Stimulated activated CD4-positive, alpha-beta T cell treated with anti-CD3 and anti-CD28 coated beads, Interleukin-2, amount 100 ng/mL, for 4 hours (primary cell): Measurements from ENCODE around the gene C17orf67.
A peak's percentile ranks its signal among the peaks of the same experiment; 100 is the strongest.

Experiments
- DNase-seq: peaks from one replicate; pipeline ENCODE4 v3.0.0-alpha.2; 2020; ENCODE audit warnings: low read depth

C17orf67 gene

GRCh38 chr17:56808503-56808902 lies 25.2 kb downstream of the C17orf67 start:
- no peak for DNase-seq

GRCh38 chr17:56807723-56808122 lies 26.0 kb downstream of the C17orf67 start:
- DNase-seq = no peak

DNA sequence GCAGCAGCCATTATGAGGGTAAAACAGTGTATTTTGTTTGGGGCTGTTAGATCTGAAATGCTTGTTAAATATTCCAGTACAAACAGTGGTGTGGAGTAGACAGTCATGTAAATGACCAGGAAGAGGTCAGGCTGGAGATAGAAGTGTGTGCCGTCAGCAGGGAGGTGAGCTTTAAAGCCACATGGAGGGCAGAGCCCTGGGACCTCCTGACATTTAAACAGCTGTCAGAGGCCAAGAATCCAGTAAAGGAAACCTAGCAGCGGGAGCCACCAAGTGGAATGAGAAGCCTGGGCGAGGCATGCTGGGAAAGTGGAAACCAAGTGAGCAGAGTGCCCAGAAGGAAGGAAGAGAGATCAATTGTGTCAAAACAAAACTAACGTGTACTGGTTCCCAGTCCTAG lies 26.8 kb downstream of the C17orf67 start:
- no peak for DNase-seq

GRCh38 chr17:56804454-56804853 lies 29.3 kb downstream of the C17orf67 start:
- DNase-seq = no peak

- DNase-seq = no peak
These were observed 30.6 kb downstream of the C17orf67 start for GRCh38 chr17:56803071-56803470.

DNA sequence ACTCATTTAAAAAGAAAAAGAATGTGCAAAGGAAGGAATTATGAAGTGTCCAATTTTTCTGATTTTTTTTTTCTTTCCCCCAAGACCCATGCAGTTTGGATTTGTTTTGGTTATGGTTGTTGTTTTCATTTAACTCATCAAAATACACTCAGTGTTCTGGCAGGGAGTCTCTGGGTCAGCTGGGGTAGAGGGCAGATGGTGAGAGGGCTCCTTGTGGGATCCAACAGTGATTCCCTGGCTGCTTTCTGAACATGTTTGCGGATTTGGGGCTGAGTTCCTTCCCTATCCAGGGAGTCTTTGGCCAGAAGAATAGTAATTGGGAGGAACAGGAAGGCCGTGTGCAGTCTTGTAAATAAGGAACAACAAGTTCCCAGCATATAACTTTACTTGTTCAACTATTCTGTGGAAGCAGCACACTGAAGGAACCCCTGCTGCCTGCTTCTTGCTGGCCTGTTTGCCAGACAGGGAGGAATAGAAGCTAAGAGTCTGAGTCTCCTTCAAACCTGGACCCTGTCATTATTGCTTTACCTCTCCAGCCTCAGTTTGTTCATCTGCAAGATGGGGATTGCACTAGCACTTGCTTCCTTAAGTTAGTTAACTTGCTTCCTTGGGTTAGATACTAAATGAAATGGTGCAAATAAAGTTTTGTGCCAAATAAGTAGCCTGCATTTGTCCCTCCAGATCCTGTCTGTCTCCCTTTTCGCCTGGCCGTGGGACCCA lies 32.1 kb downstream of the C17orf67 start:
- DNase-seq = no peak

GRCh38 chr17:56798916-56799315 lies 34.8 kb downstream of the C17orf67 start:
- no peak for DNase-seq

DNA sequence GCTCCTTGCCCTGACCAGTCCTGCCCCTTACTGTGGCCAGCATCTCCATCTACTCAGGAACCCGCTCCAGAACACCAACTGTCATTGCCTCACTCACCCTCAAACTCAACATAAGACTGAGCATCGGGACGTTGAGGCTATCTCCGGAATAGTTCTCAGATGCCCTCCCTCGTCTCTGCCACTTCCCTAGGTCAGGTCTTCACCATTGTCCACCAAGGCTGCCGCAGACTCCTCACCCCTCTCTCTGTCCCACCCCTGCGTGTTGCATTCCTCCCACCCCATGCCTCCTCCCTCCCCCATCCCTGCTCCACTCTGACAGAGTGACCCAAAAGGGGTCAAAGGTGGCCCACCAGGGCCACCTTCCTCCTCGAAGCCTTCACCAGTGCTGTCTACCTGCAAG lies 37.2 kb downstream of the C17orf67 start:
- DNase-seq = no peak

DNA sequence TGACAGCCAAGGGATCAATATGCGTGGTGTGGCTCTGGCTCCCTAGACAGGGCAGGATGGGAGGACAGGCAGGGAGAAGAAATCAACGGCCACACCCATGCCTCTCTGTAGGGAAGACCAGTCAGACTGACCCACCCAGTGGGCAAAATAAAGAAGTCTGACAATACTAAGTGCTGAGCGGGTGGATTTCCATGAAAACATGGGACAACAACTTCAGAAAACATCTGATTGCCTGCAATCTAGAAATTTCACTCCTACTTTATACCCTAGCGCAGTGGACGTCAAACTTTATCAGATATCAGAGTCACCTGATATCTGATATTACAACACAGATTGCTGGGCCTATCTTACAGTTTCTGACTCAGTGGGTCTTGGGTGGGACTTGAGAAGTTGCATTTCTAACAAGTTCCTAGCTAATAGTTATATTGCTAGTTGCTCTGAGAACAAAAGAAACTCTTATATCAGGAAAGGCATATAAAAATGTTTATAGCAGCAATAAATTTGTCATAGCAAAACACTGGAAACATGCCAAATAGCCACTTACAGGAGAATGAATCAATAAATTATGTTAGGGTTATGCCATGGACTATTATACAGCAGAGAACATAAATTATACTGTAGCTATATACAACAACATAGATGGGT lies 38.4 kb downstream of the C17orf67 start:
- no peak for DNase-seq

DNA sequence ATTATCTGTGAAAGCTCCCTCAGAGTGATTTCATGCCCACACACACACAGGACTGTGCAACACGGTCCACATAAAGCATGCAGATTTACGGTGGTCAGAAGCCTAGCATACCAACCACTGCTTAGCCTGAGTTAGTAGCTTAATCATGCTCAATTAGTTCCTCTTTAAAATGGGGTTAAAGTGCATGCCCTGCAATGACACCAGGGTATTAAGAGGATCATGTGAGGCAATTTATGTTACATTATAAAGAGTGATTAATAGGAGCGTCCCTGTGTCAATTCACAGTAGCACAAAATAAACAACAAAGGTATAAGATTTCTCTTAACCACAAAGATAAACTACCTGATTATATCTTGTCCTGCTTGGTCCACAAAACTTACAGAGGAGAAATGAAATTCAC lies 39.8 kb downstream of the C17orf67 start:
- DNase-seq = no peak

DNA sequence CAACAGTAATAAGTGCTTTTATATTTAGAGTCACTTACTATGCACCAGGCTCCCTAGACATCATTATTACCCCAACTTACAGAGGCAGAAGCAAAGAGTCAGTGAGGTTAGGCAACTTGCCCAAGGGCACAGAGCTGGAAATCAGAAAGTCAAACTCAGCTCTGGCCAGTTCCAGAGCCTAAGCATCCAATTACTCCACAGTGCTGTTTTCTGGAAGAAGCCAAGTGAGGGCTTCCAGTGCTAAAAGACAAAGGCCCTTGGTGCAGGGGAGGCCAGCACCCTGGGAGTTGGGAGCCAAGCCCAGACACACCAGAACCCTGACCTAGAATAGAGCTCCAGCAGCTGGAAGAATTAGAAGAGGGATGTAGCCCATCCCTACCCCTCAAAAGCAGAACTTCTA lies 40.2 kb downstream of the C17orf67 start:
- DNase-seq = no peak

DNA sequence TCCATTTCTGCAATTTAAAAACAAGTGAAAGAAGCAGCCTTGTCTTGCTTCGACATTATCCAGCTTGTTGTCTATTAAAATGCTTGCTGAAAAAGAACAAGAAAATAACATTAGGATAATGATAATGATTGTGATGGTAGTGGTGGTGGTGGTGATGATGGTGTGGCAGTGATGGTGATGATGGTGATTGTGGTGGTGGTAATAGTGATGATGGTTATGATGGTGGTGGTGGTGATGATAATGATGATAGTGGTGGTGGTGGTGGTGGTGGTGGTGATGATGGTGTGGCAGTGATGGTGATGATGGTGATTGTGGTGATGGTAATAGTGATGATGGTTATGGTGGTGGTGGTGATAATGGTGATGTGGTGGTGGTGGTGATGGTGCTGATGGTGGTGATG lies 41.5 kb downstream of the C17orf67 start:
- no peak for DNase-seq

DNA sequence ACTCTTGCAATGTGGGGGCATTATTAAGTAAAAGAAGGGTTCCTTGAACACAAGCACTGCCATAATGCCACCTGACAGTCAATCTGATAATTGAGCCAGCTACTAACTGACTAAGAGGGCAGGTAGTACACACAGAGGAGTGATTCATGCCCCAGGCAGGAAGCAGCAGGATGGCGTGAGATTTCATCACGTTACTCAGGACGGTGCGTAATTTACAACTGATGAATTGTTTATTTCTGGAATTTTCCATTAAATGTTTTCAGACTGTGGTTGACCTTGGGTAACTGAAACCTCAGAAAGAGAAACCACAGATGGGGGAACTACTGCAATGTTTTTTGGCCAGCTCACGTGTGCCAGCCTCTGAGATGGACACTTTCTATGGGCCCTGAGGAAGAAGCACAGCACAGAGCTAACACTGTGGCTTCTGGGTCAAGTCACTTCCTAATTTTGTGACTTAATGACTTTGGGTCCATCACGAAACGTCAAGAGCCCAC lies 46.7 kb downstream of the C17orf67 start:
- DNase-seq = peak; percentile 49

DNA sequence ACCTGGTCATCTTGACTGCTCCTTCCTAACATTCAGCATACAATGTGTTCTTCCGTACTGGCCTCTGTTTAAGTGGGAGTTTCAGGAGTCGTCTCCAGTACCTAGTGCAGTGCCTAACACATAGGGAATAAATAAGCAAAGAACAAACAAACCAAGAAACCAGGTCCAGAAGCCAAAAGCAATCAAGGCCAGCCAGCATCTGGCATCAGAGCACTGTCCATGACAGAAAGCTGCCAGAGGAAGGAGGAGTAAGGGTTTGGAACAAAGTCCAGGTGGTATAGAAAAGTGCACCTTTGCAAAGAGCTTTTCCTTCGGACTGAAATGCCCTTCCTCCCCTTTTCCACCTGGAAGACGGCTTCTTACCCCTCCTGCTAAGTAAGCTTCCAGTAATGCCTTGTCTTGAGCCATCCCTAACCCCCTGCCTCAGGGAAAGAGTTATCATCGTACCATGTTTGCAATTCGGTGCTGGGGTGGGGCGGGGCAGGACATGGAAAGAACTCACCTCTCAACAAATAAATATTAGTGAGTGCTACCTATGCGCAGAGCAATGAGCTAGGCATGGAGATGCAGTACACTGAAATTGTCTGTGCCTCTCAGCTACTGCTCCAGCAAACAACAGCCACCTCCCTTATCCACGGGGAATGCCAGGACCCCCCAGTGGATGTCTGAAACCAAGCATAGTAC lies 47.6 kb downstream of the C17orf67 start:
- DNase-seq = no peak

GRCh38 chr17:56785405-56785804 lies 48.3 kb downstream of the C17orf67 start:
- DNase-seq = no peak

DNA sequence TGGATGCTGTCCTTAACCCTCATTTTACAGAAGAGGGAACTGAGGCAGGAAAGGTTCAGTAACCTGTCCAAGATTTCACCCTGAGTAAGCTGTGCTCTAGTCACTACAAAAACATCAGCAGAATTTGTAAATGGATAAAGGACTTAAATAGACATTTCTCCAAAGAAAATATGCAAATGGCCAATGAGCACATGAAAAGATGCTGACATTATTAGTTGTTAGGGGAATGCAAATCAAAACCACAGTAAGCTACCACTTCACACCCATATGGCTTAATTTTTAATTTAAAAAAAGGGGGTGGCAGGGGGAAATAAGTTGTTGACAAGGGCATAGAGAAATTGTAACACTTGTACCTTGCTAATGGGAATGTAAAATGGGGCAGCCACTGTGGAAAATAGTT lies 51.4 kb downstream of the C17orf67 start:
- DNase-seq = no peak

DNA sequence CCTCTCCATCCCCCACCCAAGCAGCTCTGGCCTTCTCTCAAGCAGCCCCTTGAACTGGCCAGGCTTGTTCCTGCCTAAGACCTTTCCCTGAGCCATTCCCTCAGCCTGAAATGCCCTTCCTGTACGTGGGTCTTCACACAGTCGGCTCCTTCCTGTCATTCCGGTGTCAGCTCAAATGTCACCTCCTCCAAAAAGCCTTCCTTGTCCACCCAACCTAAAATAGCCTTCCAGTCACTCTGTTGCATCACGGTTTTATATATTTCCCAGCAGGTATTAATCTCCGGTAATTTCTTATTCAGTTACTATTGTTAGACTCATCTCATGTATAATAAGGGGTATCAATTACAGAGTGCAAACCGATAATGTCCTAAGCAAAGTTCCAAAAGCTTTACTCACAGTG lies 51.8 kb downstream of the C17orf67 start:
- DNase-seq = no peak

DNA sequence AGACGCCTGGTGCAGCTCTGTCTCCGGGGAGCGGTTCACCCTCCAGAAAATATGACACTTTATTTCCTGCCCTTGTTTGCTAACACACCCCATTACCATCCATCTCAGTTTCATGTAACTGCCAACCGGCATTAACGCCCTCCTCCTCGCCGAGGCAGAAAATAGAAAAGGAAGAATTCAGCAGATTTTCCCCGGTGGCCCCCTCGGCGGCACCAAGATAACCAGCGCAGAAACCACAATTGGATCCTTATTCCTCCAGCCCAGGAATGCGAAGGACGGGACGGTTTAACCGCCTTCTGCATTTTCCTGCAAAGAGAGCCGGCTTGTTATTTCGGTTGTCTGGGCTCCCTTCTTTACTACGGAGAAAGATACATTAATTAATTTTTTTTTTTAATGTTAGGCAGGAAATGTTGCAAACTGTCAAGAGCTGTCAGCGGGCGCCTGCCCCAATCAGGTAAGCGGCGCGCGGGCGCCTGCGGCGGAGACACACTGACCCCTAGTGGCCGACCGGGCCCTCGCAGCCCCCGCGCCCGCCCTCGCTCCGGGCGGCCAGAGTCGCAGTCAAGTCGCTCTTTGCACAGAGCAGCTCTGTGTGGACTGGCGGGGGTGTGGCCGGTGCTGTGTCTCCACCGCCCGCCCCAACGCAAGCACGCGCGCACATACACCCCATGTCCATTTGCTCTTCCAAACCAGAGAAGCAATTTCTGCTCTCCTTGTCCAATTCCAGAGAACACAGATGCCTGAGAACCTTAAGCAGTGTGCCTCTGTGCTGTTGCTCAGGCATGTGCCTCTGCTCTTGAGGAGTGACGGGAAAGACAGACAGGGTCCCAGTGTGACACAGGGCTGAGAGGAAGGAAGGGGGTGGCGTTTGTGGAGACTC lies 53.6 kb downstream of the C17orf67 start:
- DNase-seq = peak; percentile 73

DNA sequence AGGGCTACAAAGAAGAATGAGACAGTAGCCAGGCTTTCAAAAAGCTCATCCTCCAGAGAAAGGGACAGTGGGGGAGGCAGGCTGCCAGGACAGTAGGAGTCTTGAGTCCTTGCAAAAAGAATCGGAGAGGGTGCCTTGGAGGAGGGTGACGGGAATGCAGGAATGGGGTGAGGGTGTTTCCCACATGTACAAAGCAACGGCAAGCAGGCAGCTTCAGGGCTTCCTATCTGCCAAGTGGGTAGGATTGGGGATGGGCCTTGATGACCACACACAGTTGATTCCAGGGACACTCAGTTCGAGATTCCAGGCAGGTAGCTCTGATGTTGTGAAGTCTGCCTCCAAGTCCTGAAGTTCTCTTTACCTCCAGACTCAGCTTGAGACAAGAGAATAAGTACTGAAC lies 54.4 kb downstream of the C17orf67 start:
- no peak for DNase-seq

DNA sequence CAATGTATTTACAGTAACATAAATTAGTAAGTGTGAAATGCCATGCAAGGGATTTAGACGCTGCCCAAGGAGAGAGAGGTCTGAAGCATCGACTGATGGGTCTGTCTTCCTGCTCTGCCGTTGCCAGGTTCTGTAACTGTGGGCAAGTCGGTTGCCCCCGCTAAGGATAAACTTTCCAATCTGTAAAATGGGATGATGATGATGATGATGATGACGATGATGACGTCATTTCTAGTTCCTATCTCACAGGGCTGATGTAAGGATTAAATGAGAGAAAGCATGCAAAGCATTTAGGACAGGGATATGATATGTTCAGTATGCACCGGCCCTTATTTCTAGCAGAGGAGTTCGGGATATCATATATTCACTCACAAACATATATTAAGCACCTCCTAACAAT lies 54.8 kb downstream of the C17orf67 start:
- DNase-seq = no peak

DNA sequence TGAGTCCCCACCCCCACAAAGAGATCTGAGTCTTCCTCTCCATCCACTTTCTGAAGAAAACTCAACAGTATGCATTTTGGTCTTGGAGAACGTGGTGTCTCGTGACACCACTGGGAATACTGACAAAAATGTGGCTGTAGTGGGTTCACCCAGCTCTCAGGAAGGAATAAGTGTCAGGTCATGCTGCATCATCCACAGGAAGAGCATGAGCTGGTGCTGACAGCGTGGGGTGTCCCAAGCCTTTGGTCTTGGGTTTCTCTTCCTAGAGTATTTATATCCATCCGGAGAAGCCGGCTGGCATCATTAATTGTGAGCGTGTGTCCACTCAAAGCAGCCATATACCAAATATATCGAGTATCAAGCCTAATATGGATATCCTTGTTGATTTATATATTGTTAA lies 55.9 kb downstream of the C17orf67 start:
- DNase-seq = no peak

DNA sequence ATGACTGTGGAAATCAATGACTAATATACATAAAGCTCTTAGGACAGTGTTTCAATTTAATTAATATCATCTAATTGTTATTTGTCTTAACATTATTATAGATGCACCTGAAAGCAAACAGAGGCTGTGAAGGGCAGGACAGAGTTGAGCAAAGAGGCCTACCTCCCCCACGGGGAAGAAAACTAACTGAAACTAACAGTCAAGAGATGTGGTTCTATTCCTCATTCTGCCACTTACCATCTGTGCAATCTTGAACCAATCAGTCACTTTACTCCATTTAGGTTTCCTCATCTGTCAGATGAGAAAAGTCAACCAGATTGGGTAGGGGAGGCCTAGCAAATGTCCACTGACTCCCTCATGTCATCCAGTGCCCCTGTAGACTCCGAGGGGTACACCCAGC lies 59.1 kb downstream of the C17orf67 start:
- DNase-seq = no peak
